GM19193 (cell line): Measurements from ENCODE around the gene HIBCH.

Experiments
- POLR2A ChIP-seq: IDR thresholded peaks from 4 replicates; pipeline ENCODE4 v1.6.1; 2011; ENCODE audit not compliant: insufficient read depth, insufficient read length; ENCODE audit errors: extremely low read depth

The HIBCH gene

GRCh38 chr2:190169221-190170072 lies 150.2 kb downstream of the HIBCH start:
- TF ChIP-seq POLR2A, result no peak

- no peak for TF ChIP-seq POLR2A
These were observed 151.9 kb downstream of the HIBCH start for GRCh38 chr2:190167702-190168101.

- no peak for TF ChIP-seq POLR2A
These were observed 154.1 kb downstream of the HIBCH start for GRCh38 chr2:190165491-190165890.

GRCh38 chr2:190162851-190163250 lies 156.8 kb downstream of the HIBCH start:
- TF ChIP-seq POLR2A, result no peak

GRCh38 chr2:190159453-190159852 lies 160.2 kb downstream of the HIBCH start:
- no peak for TF ChIP-seq POLR2A

GRCh38 chr2:190158798-190159434 lies 160.7 kb downstream of the HIBCH start:
- no peak for TF ChIP-seq POLR2A

GRCh38 chr2:190156530-190157212 lies 163.0 kb downstream of the HIBCH start:
- TF ChIP-seq POLR2A, result no peak
